ENCODE results near the gene TMEM92. TPM values are rescaled to one million over a fixed set of nuclear protein-coding genes. Genes with fewer than 3 reads are reported as not detected.

The TMEM92 gene
- total RNA-seq, 3 donors from 2014 or later (not counting 1 experiment from before 2014, with no cell fraction given) = not detected

DNA sequence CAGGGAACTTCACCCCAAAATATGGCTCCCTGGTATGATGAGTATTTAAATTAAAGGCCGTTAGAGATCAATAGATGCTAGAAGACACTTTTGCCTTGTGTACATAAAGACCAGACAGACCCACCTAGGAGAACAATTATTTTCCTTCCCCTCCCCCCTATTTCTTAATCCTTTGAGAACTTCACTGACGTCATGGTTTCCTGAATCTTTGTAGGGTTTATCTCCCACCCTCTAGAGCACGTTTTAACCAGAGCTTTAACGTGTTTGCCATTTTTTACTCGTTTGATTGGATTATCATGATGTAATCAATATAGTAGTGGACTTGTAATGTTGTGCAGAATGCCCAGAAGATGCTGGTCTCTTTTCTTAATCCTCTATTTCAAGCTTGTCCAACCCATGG, 48.8 kb downstream of the TMEM92 start:
- H3K27ac ChIP-seq (ENCODE audit: low read length) = no peak overlapping the region
- intact Hi-C loops (cut with micrococcal nuclease) = no loop called here
- TF ChIP-seq, protein P1, sequence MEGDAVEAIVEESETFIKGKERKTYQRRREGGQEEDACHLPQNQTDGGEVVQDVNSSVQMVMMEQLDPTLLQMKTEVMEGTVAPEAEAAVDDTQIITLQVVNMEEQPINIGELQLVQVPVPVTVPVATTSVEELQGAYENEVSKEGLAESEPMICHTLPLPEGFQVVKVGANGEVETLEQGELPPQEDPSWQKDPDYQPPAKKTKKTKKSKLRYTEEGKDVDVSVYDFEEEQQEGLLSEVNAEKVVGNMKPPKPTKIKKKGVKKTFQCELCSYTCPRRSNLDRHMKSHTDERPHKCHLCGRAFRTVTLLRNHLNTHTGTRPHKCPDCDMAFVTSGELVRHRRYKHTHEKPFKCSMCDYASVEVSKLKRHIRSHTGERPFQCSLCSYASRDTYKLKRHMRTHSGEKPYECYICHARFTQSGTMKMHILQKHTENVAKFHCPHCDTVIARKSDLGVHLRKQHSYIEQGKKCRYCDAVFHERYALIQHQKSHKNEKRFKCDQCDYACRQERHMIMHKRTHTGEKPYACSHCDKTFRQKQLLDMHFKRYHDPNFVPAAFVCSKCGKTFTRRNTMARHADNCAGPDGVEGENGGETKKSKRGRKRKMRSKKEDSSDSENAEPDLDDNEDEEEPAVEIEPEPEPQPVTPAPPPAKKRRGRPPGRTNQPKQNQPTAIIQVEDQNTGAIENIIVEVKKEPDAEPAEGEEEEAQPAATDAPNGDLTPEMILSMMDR (IDR thresholded peaks at IDR 0.05) = no peak
- no peak overlapping the region for H3K27ac Mint-ChIP-seq
- no peak overlapping the region for H3K4me3 ChIP-seq (ENCODE audit: low read length)
- no peaks in the 10 kb centered on the region for H3K4me1 Mint-ChIP-seq
- H3K36me3 Mint-ChIP-seq = no peaks in the 10 kb centered on the region
- WGBS (ENCODE audit: insufficient coverage) = 73% methylated on average over 5 of the region's 5 CpGs
- H3K27me3 ChIP-seq (ENCODE audit: control insufficient read depth, insufficient read depth, low read length) = no peaks in the 10 kb centered on the region
- H3K9me3 Mint-ChIP-seq = no peaks in the 10 kb centered on the region
- no peak for DNase-seq
- H3K27me3 Mint-ChIP-seq (ENCODE audit: low read depth in 2 of 2) = no peaks in the 10 kb centered on the region
- no peak overlapping the region for H3K4me3 Mint-ChIP-seq
- no peaks in the 10 kb centered on the region for H3K9me3 ChIP-seq (ENCODE audit: control insufficient read depth, insufficient read depth, low read length)
- no peaks in the 10 kb centered on the region for H3K36me3 ChIP-seq (ENCODE audit: control insufficient read depth, insufficient read depth, low read length)
- no peak for ATAC-seq
- no peaks in the 10 kb centered on the region for H3K4me1 ChIP-seq (ENCODE audit: control insufficient read depth, insufficient read depth, low read length)

DNA sequence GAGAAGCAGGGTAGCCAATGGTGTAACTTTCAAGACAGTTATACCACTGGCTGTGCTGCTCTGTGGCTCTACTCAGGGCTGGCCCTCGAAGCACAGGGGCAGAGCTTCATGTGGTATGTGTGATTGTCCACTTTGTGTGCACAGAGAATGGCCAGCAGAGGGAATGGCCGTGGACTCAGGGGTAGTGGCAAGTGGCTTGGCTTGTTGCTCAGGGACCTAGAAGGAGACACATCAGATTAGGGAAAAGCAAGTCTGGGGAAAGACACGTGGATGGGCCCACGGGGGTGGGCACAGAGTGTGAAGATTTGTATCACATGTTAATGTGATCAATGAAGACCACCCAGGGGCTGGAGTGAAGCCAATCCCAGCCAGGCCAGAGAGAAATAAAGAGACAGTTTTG, 51.6 kb downstream of the TMEM92 start:
- DNase-seq = no peak
- H3K36me3 ChIP-seq (ENCODE audit: control insufficient read depth, insufficient read depth, low read length) = no peaks in the 10 kb centered on the region
- H3K27ac ChIP-seq (ENCODE audit: low read length) = no peak overlapping the region
- WGBS (ENCODE audit: insufficient coverage) = 70% methylated on average over 4 of the region's 4 CpGs
- ATAC-seq = no peak
- H3K9me3 Mint-ChIP-seq = no peaks in the 10 kb centered on the region
- no peaks in the 10 kb centered on the region for H3K27me3 ChIP-seq (ENCODE audit: control insufficient read depth, insufficient read depth, low read length)
- H3K27ac Mint-ChIP-seq = no peak overlapping the region
- no peaks in the 10 kb centered on the region for H3K4me1 Mint-ChIP-seq
- peaks cover 0 to 4% of the 10 kb centered on the region in 2 donors for H3K27me3 Mint-ChIP-seq (ENCODE audit: low read depth in 2 of 2)
- TF ChIP-seq, protein P1 (IDR thresholded peaks at IDR 0.05) = no peak
- intact Hi-C loops (cut with micrococcal nuclease) = no loop called here
- no peak overlapping the region for H3K4me3 Mint-ChIP-seq
- H3K36me3 Mint-ChIP-seq = no peaks in the 10 kb centered on the region
- H3K4me1 ChIP-seq (ENCODE audit: control insufficient read depth, insufficient read depth, low read length) = no peaks in the 10 kb centered on the region
- no peak overlapping the region for H3K4me3 ChIP-seq (ENCODE audit: low read length)
- H3K9me3 ChIP-seq (ENCODE audit: control insufficient read depth, insufficient read depth, low read length) = no peaks in the 10 kb centered on the region

GRCh38 chr17:50326831-50327364, 52.6 kb downstream of the TMEM92 start:
- Mint-ChIP-seq H3K27me3 (ENCODE audit: low read depth in 2 of 2) (peaks cover 2 to 4% of the 10 kb centered on the region in 2 donors), H3K9me3 (no peaks in the 10 kb centered on the region), H3K4me3 (no peak overlapping the region), H3K27ac (no peak overlapping the region), H3K36me3 (no peaks in the 10 kb centered on the region), H3K4me1 (no peaks in the 10 kb centered on the region)
- ATAC-seq (no peak), DNase-seq (no peak)
- Histone ChIP-seq H3K4me3 (ENCODE audit: low read length) (no peak overlapping the region), H3K27ac (ENCODE audit: low read length) (no peak overlapping the region), H3K9me3 (ENCODE audit: control insufficient read depth, insufficient read depth, low read length) (no peaks in the 10 kb centered on the region), H3K4me1 (ENCODE audit: control insufficient read depth, insufficient read depth, low read length) (no peaks in the 10 kb centered on the region), H3K36me3 (ENCODE audit: control insufficient read depth, insufficient read depth, low read length) (no peaks in the 10 kb centered on the region), H3K27me3 (ENCODE audit: control insufficient read depth, insufficient read depth, low read length) (no peaks in the 10 kb centered on the region)
- 70% methylated on average over 7 of the region's 9 CpGs for WGBS (ENCODE audit: insufficient coverage)
- intact Hi-C loops (cut with micrococcal nuclease) = no loop called here
- TF ChIP-seq, protein P1 (IDR thresholded peaks at IDR 0.05) = no peak
